Measurements from ENCODE around the gene NFE2L1. TPM values are rescaled to one million over a fixed set of nuclear protein-coding genes. Genes with fewer than 3 reads are reported as not detected.

The NFE2L1 gene
- total and polyA plus RNA-seq, 2 of the 8 experiments (the other 6 are each of a cell fraction or from before 2014, with no cell fraction given) = 140 to 143 TPM

- peak; percentile 61 to 73 (median 68) for TF ChIP-seq CTCF (IDR thresholded peaks at IDR 0.05; ENCODE audit: control extremely low read depth in 1 of 3, insufficient read depth in 1 of 3, low read depth in 1 of 3, low read length in 3 of 3)
- 0 out of 2 replicates have a peak, but pooled peaks have one; percentile 19 for TF ChIP-seq GABPA (IDR thresholded peaks at IDR 0.05; ENCODE audit: borderline replicate concordance, insufficient read depth, low read length)
- peak; percentile 41; the same call in 1 of the 2 replicates for TF ChIP-seq TAF1 (IDR thresholded peaks at IDR 0.05; ENCODE audit: low read depth, low read length)
- peak; percentile 22 for TF ChIP-seq ASH2L (IDR thresholded peaks at IDR 0.05; ENCODE audit: low read length)
- 0 out of 2 replicates have a peak, but pooled peaks have one; percentile 24 for TF ChIP-seq RBBP5 (IDR thresholded peaks at IDR 0.05; ENCODE audit: borderline replicate concordance, low read depth, low read length)
- TF ChIP-seq RNF2 (IDR thresholded peaks at IDR 0.05; ENCODE audit: borderline replicate concordance, low read depth, low read length, missing control alignments, poor library complexity, severe bottlenecking) = peak; percentile 37
- TF ChIP-seq CHD2 (IDR thresholded peaks at IDR 0.05; ENCODE audit: low read length) = no peak
These were observed 10.9 kb upstream of the NFE2L1 start, which contains the start of gene COPZ2 (continued) for GRCh38 chr17:48037036-48037837.

Measured in H1 (cell line).